H1 (cell line): ENCODE data around the gene SYT6. TPM values are rescaled to one million over a fixed set of nuclear protein-coding genes. Genes with fewer than 3 reads are reported as not detected.

Experiments used
- CHD2 ChIP-seq: IDR thresholded peaks from 2 replicates; pipeline ENCODE4 v1.6.1; 2012; ENCODE audit warnings: low read length, improper control_type of control experiment
- NRF1 ChIP-seq: IDR thresholded peaks from 2 replicates; pipeline ENCODE4 v1.6.1; 2011; ENCODE audit warnings: mild to moderate bottlenecking, low read depth, low read length, improper control_type of control experiment
- POLR2A ChIP-seq, 2 experiments: IDR thresholded peaks; 1 replicate in 1 of 2; 2 replicates in 1 of 2; pipeline ENCODE4 v1.6.1; 2011; ENCODE audit warnings: low read depth in 2 of 2, low read length in 2 of 2, mild to moderate bottlenecking in 2 of 2; ENCODE audit errors: control extremely low read depth in 1 of 2
- RFX5 ChIP-seq: IDR thresholded peaks from 2 replicates; pipeline ENCODE4 v1.6.1; 2011; ENCODE audit warnings: low read depth, low read length, improper control_type of control experiment, borderline replicate concordance
- SP4 ChIP-seq: IDR thresholded peaks from 2 replicates; pipeline ENCODE4 v1.6.1; 2012; ENCODE audit warnings: low read length, inconsistent platforms
- TAF1 ChIP-seq: IDR thresholded peaks from 2 replicates; pipeline ENCODE4 v1.6.1; 2011; ENCODE audit warnings: mild to moderate bottlenecking, low read depth, low read length
- TAF7 ChIP-seq: optimal IDR thresholded peaks from 2 replicates; pipeline ENCODE3; 2011; ENCODE audit warnings: low read depth, mild to moderate bottlenecking, inconsistent platforms, low read length, moderate library complexity, borderline replicate concordance
- polyA plus RNA-seq, 7 experiments: library from polyadenylated mRNA; depleted of rRNA in 3 of 7; stranded (reverse) in 5 of 7; unstranded in 2 of 7; fragments of >200 nt in 5 of 7; fragments of 200-250 nt in 2 of 7; gene quantifications; 1 replicate in 5 of 7; 2 replicates in 1 of 7; 4 replicates in 1 of 7; pipeline versions ENCODE4 v1.2.1 to v1.2.3, GENCODE V29; 2011 to 2013; ENCODE audit warnings: missing spikeins in 2 of 7, mixed read lengths in 2 of 7
- total RNA-seq: library from RNA; stranded (reverse); fragmentation: NEBNext Ultra II Directional; extraction: Animal tissue kit (Norgen Biotek cat#: 25700); gene quantifications from 2 replicates; pipeline ENCODE4 v1.2.1, GENCODE V29; 2021
- TF ChIP-seq, protein P1 (sequence below): fragments of 300-600 bp; sonication (generic); IDR thresholded peaks from 2 replicates; pipeline ENCODE4 v1.7.1; 2012; ENCODE audit warnings: low read length, moderate library complexity, mild to moderate bottlenecking, inconsistent platforms; ENCODE audit not compliant: insufficient replicate concordance
- TF ChIP-seq, protein P2 (sequence below): IDR thresholded peaks from 2 replicates; pipeline ENCODE4 v1.6.1; 2012; ENCODE audit warnings: inconsistent platforms

The SYT6 gene
- total and polyA plus RNA-seq, 2 of the 8 experiments (the other 6 are each of a cell fraction or from before 2014, with no cell fraction given): 33.7 to 83.5 TPM

DNA sequence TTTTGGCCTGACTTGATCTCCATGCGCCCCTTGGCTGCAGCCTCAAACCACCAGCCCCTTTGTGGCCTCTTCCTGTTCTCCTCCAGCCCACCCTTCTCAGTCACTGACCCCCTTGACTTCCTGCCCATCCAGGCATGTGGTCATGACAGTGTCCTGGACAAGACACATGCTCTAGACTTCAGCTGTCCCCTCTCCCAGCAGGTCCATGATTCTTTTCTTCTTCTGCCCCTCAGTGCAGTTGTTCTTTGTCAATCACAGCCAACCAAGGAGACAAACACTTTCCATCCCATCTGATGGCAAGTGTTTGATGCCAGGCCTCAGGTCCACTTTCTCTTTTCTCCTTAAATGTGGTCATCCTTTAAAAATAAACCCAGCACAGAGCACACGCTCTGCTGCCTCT is 49.7 kb downstream of the SYT6 start (continued):
- TF ChIP-seq, protein P1, sequence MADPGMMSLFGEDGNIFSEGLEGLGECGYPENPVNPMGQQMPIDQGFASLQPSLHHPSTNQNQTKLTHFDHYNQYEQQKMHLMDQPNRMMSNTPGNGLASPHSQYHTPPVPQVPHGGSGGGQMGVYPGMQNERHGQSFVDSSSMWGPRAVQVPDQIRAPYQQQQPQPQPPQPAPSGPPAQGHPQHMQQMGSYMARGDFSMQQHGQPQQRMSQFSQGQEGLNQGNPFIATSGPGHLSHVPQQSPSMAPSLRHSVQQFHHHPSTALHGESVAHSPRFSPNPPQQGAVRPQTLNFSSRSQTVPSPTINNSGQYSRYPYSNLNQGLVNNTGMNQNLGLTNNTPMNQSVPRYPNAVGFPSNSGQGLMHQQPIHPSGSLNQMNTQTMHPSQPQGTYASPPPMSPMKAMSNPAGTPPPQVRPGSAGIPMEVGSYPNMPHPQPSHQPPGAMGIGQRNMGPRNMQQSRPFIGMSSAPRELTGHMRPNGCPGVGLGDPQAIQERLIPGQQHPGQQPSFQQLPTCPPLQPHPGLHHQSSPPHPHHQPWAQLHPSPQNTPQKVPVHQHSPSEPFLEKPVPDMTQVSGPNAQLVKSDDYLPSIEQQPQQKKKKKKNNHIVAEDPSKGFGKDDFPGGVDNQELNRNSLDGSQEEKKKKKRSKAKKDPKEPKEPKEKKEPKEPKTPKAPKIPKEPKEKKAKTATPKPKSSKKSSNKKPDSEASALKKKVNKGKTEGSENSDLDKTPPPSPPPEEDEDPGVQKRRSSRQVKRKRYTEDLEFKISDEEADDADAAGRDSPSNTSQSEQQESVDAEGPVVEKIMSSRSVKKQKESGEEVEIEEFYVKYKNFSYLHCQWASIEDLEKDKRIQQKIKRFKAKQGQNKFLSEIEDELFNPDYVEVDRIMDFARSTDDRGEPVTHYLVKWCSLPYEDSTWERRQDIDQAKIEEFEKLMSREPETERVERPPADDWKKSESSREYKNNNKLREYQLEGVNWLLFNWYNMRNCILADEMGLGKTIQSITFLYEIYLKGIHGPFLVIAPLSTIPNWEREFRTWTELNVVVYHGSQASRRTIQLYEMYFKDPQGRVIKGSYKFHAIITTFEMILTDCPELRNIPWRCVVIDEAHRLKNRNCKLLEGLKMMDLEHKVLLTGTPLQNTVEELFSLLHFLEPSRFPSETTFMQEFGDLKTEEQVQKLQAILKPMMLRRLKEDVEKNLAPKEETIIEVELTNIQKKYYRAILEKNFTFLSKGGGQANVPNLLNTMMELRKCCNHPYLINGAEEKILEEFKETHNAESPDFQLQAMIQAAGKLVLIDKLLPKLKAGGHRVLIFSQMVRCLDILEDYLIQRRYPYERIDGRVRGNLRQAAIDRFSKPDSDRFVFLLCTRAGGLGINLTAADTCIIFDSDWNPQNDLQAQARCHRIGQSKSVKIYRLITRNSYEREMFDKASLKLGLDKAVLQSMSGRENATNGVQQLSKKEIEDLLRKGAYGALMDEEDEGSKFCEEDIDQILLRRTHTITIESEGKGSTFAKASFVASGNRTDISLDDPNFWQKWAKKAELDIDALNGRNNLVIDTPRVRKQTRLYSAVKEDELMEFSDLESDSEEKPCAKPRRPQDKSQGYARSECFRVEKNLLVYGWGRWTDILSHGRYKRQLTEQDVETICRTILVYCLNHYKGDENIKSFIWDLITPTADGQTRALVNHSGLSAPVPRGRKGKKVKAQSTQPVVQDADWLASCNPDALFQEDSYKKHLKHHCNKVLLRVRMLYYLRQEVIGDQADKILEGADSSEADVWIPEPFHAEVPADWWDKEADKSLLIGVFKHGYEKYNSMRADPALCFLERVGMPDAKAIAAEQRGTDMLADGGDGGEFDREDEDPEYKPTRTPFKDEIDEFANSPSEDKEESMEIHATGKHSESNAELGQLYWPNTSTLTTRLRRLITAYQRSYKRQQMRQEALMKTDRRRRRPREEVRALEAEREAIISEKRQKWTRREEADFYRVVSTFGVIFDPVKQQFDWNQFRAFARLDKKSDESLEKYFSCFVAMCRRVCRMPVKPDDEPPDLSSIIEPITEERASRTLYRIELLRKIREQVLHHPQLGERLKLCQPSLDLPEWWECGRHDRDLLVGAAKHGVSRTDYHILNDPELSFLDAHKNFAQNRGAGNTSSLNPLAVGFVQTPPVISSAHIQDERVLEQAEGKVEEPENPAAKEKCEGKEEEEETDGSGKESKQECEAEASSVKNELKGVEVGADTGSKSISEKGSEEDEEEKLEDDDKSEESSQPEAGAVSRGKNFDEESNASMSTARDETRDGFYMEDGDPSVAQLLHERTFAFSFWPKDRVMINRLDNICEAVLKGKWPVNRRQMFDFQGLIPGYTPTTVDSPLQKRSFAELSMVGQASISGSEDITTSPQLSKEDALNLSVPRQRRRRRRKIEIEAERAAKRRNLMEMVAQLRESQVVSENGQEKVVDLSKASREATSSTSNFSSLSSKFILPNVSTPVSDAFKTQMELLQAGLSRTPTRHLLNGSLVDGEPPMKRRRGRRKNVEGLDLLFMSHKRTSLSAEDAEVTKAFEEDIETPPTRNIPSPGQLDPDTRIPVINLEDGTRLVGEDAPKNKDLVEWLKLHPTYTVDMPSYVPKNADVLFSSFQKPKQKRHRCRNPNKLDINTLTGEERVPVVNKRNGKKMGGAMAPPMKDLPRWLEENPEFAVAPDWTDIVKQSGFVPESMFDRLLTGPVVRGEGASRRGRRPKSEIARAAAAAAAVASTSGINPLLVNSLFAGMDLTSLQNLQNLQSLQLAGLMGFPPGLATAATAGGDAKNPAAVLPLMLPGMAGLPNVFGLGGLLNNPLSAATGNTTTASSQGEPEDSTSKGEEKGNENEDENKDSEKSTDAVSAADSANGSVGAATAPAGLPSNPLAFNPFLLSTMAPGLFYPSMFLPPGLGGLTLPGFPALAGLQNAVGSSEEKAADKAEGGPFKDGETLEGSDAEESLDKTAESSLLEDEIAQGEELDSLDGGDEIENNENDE: no peak
- TF ChIP-seq CHD2: no peak
- TF ChIP-seq, protein P2, sequence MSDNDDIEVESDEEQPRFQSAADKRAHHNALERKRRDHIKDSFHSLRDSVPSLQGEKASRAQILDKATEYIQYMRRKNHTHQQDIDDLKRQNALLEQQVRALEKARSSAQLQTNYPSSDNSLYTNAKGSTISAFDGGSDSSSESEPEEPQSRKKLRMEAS: no peak
- TF ChIP-seq TAF1: no peak
- no peak for TF ChIP-seq RFX5
- no peak for TF ChIP-seq TAF7
- TF ChIP-seq SP4: no peak
- no peak for TF ChIP-seq POLR2A (IDR thresholded peaks at IDR 0.05; ENCODE audit: control extremely low read depth in 1 of 2, low read depth in 2 of 2, low read length in 2 of 2)
- no peak for TF ChIP-seq NRF1
- TF ChIP-seq, all 59 proteins: peak for 0
